ENCODE results near the gene RAI1.

RAI1 gene

DNA sequence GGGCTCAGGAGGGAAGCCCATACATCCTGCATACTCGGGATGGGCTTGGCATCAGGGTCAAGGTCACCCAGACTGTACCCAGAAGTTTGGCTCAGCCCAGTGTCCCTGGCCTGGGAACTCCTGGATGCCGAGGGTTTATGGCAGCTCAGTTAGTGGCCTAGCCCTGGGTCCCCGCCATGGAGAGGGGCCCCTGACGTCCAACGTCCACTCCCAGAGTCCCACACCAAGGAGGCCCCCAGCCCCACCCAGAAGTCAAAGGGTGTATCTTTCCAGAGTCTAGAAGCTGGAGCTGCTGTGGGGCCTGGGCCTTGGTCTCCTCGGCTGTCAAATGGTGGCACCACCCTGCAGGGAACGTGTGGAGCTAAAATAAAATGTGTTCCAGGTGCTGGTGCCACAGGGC, 79.1 kb downstream of the RAI1 start:
- H3K9me3 ChIP-seq (ENCODE audit: control insufficient read depth, low read length), result no peaks in the 10 kb centered on the region
- H3K79me2 ChIP-seq, result peaks cover 78% of the 10 kb centered on the region
- H3K27me3 ChIP-seq (ENCODE audit: control insufficient read depth, insufficient read depth, low read length), result no peaks in the 10 kb centered on the region
- H3K36me3 ChIP-seq (ENCODE audit: control insufficient read depth, insufficient read depth, low read length), result no peaks in the 10 kb centered on the region
- no peak overlapping the region for H3K27ac ChIP-seq
- H2AFZ ChIP-seq, result no peak overlapping the region
- TF ChIP-seq, protein P1, sequence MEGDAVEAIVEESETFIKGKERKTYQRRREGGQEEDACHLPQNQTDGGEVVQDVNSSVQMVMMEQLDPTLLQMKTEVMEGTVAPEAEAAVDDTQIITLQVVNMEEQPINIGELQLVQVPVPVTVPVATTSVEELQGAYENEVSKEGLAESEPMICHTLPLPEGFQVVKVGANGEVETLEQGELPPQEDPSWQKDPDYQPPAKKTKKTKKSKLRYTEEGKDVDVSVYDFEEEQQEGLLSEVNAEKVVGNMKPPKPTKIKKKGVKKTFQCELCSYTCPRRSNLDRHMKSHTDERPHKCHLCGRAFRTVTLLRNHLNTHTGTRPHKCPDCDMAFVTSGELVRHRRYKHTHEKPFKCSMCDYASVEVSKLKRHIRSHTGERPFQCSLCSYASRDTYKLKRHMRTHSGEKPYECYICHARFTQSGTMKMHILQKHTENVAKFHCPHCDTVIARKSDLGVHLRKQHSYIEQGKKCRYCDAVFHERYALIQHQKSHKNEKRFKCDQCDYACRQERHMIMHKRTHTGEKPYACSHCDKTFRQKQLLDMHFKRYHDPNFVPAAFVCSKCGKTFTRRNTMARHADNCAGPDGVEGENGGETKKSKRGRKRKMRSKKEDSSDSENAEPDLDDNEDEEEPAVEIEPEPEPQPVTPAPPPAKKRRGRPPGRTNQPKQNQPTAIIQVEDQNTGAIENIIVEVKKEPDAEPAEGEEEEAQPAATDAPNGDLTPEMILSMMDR (IDR thresholded peaks at IDR 0.05), result no peak
- H3K9ac ChIP-seq, result no peak overlapping the region
- H3K4me3 ChIP-seq (ENCODE audit: low read depth, low read length), result no peak overlapping the region
- no peak overlapping the region for H3K4me2 ChIP-seq (ENCODE audit: low read length)
- no peaks in the 10 kb centered on the region for H3K4me1 ChIP-seq

DNA sequence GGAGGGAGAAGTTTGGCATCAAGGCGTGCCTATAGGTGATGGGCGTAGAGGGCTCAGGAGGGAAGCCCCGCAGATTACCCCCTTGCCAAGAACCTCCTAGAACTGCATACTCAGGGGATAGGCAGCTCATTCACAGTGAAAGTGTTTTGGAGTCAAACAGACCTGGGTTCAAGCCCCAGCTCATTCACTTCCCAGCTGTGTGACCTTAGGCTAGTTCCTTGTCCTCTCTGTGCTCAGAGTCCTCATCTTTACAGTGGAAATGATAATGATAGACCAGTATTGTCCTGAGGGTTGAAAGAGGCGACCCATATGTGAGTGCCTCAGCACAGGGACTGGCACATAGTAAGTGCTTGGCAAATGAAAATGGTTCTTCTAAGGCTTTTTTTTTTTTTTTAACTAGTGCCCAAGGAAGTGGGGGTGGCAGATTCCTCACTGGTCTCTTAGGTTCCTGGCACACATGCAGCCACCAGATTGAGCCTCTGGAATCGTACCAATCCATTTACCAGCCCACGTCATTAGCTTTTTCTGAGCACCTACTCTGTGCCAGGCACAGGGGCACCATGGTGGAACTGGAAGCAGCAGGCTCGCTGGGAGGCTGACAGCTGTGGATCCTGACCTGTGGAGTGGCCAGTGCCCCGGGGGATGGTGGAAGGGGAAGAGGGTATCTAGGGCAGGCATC, 79.8 kb downstream of the RAI1 start:
- TF ChIP-seq, protein P1 (IDR thresholded peaks at IDR 0.05), result no peak
- no peak overlapping the region for H3K4me2 ChIP-seq (ENCODE audit: low read length)
- H3K27ac ChIP-seq, result no peak overlapping the region
- H3K36me3 ChIP-seq (ENCODE audit: control insufficient read depth, insufficient read depth, low read length), result no peaks in the 10 kb centered on the region
- H3K79me2 ChIP-seq, result peaks cover 78% of the 10 kb centered on the region
- no peaks in the 10 kb centered on the region for H3K9me3 ChIP-seq (ENCODE audit: control insufficient read depth, low read length)
- H2AFZ ChIP-seq, result no peak overlapping the region
- H3K4me1 ChIP-seq, result peaks cover 6% of the 10 kb centered on the region
- no peaks in the 10 kb centered on the region for H3K27me3 ChIP-seq (ENCODE audit: control insufficient read depth, insufficient read depth, low read length)
- no peak overlapping the region for H3K9ac ChIP-seq
- H3K4me3 ChIP-seq (ENCODE audit: low read depth, low read length), result no peak overlapping the region

DNA sequence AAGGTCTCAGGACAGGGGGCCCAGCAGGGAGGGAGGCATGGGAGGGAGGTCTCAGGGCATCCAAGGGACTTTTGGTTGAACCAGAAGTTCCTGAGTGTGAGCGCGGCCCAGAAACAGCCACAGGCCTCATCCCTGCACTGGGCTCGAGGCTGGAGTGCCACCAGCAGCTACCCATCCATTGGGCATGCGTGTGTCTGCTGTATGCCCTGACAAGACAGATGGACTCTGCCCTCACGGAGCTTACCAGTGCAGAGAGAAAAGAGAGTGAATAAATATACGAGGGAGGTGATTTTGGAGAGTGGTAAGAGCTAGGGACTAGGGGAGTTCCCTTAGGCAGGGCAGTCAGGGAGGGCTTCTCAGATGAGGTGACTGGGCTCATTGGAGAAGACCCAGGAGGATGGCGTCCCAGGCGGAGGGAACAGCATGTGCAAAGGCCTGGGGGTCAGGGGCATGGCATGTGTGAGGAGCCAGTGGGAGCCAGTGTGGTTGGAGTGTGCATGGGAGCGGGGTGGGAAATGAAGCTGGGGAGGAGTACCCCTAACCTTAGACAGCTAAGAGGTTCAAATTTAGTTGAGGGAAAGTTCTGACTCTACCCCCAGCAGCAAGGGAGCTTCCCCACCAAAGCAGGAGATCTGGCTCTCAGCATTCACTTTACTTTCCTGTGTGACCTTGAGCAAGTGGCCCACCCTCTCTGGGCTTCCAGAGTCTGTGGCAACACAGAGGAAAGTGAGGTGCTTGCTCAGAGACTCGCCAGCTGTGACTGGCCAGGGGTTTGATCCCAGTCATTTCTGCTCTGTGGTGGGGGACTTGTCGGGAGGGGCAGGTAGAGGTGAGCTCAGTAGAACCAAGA, 80.9 kb downstream of the RAI1 start:
- no peak overlapping the region for H3K27ac ChIP-seq
- peaks cover 77% of the 10 kb centered on the region for H3K79me2 ChIP-seq
- TF ChIP-seq, protein P1 (IDR thresholded peaks at IDR 0.05), result no peak
- H3K4me2 ChIP-seq (ENCODE audit: low read length), result no peak overlapping the region
- no peak overlapping the region for H3K9ac ChIP-seq
- H3K9me3 ChIP-seq (ENCODE audit: control insufficient read depth, low read length), result no peaks in the 10 kb centered on the region
- no peaks in the 10 kb centered on the region for H3K27me3 ChIP-seq (ENCODE audit: control insufficient read depth, insufficient read depth, low read length)
- H3K4me1 ChIP-seq, result peaks cover 17% of the 10 kb centered on the region
- no peak overlapping the region for H2AFZ ChIP-seq
- no peaks in the 10 kb centered on the region for H3K36me3 ChIP-seq (ENCODE audit: control insufficient read depth, insufficient read depth, low read length)
- no peak overlapping the region for H3K4me3 ChIP-seq (ENCODE audit: low read depth, low read length)

DNA sequence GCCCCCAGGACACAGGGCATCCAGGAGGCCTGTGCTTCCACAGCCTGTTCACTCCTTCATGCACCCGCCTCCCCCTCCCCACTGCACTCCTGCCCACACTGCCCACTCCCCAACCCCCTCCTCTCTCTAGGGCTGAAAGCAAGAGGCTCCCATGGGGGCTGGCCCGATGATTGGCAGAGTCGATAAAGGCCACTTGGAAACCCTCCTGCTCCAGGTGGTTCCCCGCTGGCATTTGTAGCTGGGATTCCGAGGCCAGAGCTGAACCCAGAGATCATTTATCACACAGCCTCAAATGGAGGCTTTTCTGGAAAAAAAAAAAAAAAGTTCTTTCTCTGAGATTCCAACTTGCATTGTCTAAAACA, 81.5 kb downstream of the RAI1 start:
- no peak overlapping the region for H3K4me3 ChIP-seq (ENCODE audit: low read depth, low read length)
- H3K27me3 ChIP-seq (ENCODE audit: control insufficient read depth, insufficient read depth, low read length), result no peaks in the 10 kb centered on the region
- H3K9me3 ChIP-seq (ENCODE audit: control insufficient read depth, low read length), result no peaks in the 10 kb centered on the region
- H3K4me1 ChIP-seq, result peaks cover 23% of the 10 kb centered on the region
- peaks cover 78% of the 10 kb centered on the region for H3K79me2 ChIP-seq
- TF ChIP-seq, protein P1 (IDR thresholded peaks at IDR 0.05), result no peak
- no peak overlapping the region for H3K27ac ChIP-seq
- H3K4me2 ChIP-seq (ENCODE audit: low read length), result no peak overlapping the region
- no peaks in the 10 kb centered on the region for H3K36me3 ChIP-seq (ENCODE audit: control insufficient read depth, insufficient read depth, low read length)
- H2AFZ ChIP-seq, result no peak overlapping the region
- no peak overlapping the region for H3K9ac ChIP-seq
